Suppressor macrophage (primary cell): ENCODE results near the gene ANHX.
A peak's percentile ranks its signal among the peaks of the same experiment; 100 is the strongest.
"Not testable (repeated sequence)": the region's sequence is repeated elsewhere in the genome, so short reads cannot be mapped to it uniquely, and the experiment has no call there.

Experiments
- DNase-seq, 4 experiments: peaks; one replicate each; pipeline ENCODE4 v3.0.0-alpha.2; 2020 to 2022
- total RNA-seq, 17 experiments: gene quantifications; one replicate each; lab custom pipeline; 2026; ENCODE audit warnings: mixed read lengths in 6 of 17, inconsistent platforms in 3 of 17; lab: John Stamatoyannopoulos, UW

ANHX gene
- 0 to 1.7 (median 0) reads per million in 17 experiments for total RNA-seq

DNA sequence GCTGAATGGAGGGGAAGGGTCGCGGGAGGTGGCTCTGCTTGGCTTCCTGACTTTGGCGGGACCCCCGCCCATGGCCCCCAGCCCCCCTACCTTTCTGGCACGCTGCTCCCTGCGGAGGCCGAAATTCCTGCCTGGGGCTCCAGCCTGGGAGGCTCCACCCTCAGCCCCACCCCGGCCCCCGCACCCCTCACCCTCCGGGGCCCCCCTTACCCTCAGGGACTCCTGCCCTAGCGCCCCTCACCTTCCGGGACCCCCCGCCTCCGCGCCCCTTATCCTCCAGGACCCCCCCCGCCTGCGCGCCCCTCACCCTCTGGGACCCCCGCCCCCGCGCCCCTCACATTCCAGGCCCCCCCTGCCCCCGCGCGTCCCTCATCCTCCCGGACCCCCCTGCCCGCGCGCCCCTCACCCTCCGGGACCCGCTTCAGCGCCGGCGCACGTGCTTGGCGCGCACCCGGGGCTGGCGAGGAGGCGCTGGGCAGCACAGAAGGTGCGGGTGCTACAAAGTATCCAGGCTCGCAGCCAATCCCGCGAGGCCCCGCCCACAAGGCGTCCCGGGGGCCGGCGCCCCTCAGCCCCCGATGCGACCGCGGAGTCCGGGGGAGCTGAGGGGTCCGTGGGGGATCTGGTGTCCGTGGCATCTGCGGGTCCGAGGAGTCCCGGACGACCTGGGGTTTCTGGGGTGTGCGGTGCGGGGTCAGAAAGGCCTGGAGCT, at the start of gene ANHX:
Gene ANHX (minus strand): TSS at position 477 of the 712 bp plus-strand sequence. CDS start 1,521 bp downstream, outside the sequence.
- no peak for DNase-seq

DNA sequence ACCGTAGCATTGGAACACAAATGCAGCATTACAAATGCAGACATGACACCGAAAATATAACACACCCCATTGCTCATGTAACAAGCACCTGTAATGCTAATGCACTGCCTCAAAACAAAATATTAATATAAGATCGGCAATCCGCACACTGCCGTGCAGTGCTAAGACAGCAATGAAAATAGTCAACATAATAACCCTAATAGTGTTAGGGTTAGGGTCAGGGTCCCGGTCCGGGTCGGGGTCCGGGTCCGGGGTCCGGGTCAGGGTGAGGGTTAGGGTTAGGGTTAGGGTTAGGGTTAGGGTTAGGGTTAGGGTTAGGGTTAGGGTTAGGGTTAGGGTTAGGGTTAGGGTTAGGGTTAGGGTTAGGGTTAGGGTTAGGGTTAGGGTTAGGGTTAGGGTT, 29.0 kb upstream of the ANHX start:
- not testable (repeated sequence) for DNase-seq

DNA sequence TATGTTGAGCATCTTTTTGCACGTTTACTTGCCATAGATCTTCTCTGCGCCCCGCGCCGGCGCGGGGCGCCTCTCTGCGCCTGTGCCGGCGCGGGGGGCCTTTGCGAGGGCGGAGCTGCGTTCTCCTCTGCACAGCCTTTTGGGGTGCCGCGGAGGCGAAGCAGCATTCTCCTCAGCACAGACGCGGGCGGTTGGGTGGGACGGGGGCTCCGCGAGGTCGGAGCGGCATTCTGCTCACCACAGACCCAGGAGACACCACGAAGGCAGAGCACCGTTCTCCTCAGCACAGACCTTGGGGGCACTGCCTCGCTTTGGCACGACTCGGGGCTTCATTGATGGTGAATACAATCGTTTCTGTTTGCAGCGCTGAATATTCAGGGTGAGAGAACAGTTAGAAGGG, 28.5 kb upstream of the ANHX start:
- DNase-seq = no peak

DNA sequence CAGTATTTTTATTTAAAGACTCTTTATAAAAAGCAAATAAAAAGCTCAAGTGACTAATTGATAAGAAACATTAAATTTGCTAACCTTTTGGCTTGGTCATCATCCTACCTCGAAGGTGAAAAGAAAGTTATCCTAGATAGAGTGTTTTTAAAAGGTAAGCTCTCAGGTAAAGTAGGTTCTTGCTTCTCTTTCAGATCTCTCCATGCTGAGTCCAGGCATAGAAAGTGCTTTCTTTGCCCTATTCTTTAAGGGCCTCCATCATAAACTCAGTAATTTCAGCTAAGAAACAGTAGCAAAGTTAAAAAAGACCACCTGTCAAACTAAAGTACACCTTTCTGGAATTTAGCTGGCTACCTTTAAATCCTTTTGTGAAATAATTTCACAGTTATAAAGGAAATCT, 20.6 kb upstream of the ANHX start:
- no peak for DNase-seq

DNA sequence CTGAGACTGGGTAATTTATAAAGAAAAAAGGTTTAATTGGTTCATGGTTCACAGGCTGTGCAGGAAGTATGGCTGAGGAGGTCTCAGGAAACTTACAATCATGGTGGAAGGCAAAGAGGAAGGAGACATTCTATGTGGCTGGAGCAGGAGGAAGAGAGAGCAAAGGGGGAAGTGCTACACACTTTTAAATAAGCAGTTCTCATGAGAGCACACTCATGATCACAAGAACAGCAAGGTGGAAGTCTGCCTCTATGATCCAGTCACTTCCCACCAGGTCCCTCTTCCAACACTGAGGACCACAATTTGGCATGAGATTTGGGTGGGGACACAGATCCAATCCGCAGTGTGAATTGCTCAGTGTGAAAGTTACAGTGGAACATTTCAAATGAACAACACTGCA, 20.2 kb upstream of the ANHX start:
- peak in 2 of 4 experiments; percentile 0 to 6 for DNase-seq

DNA sequence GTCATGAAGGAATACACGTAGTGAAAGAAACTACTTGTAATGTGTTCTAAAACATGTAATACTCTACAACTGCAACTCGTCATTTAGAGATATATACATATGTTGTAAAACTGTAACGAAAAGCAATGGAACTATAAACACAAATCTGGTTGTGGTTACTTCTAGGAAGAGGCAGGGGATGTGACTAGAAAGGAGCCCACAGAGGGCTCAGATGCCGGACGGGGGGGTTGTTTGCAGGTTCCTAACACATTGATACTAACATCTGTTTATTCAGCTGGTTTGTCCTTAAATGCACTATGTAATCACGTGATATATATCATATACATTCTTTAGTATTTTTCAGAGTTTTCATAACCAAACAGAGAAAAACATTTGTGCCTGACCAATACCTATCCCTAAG, 16.1 kb upstream of the ANHX start:
- no peak for DNase-seq

DNA sequence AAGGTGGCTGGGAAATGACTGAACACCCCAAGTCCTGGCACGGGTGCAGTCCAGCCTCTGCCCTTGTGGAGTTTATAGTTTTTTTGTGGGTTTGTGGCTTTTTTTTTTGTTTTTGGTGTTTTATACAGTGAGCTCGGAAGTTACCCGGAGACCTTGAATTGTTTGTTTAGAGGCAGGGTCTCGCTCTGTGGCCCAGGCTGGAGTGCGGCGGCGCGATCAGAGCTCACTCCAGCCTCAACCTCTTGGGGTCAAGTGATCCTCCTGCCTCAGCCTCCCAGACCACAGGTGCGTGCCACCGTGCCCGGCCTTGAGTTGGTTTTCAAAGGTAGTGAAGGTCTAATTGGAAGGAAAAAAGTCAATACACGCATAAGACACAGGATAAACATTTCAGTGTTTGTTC, 879 bp upstream of the ANHX start:
- no peak for DNase-seq

DNA sequence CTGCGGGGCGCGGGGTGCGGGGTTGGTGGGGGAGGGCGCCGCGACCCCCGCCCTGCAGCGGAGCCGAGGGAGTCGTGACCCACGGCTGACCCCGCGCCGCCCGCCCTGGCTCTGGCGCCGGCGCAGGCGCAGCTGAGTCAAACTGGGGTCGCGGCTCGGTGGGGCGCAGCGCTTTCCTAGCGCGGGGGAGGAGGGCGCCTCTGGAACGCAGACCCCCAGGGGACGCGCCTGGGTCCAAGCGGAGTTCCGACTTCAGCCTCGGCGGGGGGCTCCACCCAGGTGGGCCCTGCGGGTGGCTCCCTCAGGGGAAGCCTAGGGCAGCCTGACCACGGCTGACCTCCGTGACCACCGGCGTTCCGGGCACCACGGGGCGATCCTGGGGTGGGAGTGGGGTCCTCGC, 467 bp upstream of the ANHX start:
- DNase-seq = no peak

DNA sequence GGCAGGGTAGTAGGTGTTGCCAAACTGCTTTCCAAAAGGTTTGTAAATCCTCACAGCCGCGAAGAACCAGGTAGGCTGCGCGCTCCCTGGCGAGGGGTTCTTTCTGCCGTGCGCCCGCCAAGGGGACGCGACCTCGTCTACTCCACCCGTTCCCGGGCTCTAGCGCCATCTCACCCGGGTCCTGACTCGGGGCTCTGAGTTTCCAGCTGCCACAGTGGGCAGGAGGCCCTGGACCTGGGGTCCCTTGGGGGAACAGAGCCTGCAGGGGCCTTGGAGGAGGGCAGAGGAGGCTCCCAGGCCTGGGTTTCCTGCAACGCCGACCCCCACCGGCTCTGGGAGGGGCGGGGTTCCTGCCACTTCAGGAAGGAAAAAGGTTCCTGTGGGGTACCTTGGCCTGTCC, 706 bp downstream of the ANHX start:
- DNase-seq = no peak

DNA sequence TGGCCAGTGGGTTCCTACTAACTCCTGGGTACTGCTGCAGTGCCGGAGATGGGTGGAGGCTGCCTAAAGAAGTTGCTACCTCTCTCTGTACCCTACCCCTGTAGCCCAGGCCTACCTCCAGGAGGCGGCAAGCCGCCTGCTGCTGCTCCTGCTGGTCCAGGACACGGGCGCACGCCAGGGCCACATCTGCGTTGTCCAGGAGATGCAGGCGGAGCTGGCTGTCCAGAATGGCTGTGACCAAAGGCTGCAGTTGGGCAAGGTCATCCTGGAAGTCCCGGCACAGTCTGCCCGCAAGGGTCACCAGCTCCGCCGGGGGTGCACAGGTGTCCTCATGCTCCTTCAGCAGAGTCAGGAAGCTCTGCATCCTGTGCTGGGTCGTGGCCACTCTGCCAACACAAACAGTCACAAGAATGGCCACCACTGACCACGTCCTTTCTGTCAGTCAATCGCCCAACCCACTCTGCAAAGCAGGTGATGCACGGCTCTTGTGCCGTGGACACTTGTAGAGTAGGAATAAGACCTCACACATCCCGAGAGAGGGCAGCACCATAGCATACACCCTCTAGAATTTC, 1.6 kb downstream of the ANHX start:
- no peak for DNase-seq

DNA sequence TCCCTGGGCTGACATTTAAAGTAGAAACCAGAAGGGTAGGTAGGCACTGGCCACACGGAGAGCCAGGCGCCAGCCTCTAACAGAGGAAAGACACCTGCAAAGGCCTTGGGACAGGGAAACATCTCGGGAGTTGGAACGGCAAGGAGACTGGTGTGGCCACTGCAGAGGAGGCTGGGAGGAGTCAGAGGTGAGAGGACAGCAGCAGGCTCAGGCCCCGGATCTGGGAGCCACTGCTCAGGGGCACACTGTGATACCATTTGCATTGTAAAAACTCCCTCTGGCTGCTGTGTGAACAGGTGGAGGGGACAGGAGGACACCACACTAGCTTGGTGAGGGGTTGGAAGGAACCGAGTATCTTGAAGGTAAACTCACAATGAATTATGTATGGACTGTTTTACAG, 2.7 kb downstream of the ANHX start:
- no peak for DNase-seq

DNA sequence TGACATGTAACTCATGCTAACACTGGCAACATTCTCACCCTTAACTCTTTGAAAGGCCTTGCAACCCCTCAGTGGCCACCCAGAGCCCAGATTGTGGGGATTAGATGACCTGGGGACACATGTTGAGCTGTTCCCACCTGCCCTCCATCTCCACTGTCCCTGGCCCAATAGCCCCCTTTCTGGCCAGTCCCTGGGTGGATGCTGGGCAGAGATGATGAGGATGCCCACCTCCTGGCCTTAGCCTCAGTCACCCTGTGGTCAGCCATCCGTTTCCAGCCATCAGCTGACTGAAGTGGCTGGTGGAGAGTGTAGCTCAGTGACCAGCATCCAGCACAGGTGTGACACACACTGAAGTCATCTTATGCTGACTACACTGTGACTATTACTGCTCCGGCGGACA, 4.7 kb downstream of the ANHX start:
- no peak for DNase-seq

DNA sequence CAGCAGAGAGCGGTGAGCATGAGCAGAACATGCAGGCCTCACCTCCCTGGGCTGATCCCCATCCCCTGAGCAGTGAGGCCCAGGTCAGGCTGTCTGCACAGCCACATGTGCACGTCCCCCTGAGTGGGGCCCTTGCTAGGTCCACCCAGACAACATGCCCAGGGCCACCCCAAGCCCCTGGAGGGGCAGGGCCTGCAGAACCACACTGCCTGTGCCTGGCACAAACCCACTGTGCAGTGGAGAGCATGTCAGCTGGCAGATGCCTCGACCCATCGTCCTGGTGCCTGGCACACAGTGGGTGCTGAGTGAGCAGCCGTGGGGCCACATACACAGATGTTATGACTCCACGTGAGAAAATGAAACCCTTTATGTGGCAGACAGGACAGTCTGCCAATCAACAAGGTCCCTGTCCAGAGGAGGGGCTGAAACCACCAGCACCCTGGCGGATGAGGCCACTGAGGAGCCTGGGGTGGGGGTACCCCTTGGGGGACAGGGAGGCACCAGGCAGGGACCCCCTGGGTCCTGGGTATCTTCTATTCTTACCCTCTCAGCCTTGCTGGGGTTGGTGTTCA, 8.3 kb downstream of the ANHX start:
- DNase-seq = no peak

DNA sequence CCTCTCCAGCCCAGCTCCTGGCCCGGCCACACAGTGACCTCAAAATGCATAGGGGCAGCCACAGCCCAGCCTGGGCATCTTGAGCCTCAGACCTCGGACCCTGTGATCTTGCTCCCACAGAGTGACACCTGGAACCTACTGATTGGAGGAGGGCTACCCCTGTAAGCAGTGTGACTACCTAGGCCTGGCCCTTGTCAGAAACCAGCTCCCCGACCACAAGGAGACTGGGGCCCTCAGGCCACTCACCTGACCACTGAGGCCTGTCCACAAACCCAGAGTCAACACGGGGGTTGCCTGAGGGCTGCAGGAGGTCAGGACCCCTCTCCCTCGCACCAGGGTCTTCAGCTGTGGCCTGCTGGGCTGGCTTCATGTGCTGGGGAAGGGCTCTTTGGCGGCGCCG, 9.0 kb downstream of the ANHX start:
- DNase-seq = no peak

DNA sequence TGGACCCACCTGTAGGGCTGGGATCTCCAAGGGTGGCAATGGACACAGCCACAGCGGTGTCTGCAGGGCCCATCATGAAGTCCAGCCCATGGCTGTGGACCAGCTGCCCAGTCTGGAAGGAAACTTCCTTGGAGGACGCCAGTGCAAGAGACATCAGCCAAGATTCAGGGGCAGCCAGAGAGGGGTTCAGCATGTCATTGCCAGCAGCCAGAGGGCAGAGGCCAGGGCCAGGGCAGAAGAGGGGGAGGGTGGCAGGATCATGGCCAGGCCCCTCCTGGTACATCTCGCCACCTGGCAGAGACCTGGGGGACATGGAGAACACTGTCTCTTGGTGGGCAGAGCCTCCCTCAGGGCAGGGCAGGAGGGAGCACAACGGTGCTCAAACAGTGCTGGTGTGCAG, 10.2 kb downstream of the ANHX start:
- no peak for DNase-seq

DNA sequence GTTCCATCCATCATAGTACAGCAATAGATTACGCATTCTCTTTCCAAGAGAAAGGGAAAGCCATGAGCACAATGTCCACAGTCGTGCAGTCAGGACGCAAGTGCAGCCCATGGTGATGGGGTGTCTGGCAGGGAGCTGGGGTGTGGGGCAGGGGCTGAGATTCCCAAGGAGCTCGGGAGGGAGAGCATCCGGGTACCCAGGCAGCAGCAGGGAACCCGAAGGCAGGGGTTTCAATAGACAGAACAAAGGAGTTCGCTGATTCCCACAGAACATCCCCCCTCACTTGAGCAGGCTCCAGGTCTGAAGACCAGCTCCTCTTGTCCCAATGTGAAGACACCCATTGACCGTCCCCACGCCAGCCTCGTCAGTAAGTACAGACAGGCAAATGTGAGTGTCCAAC, 13.5 kb downstream of the ANHX start:
- DNase-seq = no peak

DNA sequence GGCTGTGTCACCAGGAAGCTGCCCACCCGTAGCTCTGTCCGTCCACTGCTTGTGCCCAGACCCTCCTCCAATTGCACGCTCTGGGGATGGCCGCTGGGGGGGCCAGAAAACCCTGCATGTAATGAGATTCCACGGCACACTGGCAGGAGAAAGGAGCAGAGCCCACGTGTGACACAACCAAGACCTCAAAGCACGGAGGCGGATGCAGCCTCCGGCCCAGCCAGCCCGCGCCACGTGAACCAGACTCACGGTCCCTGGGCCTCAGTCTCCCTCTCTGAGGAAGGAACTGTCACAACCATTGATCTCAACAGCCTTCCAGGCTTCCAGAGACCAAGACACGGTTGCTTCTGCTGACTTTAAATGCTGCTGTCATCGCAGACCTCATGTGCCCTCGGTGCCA, 14.4 kb downstream of the ANHX start:
- DNase-seq = no peak

DNA sequence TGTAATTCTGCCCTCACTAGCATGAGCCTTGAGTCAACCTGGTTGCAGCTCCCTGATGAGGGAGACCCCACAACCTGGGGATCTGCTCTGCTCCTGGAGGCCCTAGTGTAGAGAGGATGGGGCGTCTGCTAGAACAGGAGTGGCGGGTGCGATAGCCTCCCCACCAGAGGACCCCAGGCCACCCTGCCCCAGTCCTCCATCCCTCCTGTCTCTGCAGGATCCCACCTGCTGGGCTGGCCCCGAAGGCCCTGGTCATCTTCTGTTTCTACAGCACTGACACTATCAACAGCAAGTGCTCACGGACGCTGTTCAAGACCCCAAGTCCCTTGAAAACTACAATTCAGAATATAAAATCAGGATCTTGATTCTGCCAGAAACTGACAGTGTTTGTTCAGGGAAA, 15.2 kb downstream of the ANHX start:
- DNase-seq = no peak

DNA sequence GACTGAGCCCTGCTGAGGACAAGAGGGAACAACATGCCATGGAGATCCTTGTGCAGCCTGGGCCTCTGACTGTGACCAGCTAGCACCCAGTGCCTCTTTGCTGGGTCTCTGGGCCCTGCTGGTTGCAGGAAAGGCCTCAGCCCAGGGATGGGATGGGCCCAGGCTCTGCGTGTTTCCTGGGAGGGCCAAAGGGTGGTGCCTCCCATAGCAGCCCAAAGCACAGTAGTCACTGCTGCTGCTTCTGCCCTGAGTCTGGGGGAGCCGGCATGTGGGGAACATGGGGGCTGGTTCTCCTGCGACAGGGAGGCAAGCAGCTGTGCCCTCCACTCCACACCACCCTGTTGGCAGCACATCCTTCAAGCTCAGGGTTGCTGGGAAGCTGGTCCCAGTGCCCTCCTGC, 18.5 kb downstream of the ANHX start:
- no peak for DNase-seq

DNA sequence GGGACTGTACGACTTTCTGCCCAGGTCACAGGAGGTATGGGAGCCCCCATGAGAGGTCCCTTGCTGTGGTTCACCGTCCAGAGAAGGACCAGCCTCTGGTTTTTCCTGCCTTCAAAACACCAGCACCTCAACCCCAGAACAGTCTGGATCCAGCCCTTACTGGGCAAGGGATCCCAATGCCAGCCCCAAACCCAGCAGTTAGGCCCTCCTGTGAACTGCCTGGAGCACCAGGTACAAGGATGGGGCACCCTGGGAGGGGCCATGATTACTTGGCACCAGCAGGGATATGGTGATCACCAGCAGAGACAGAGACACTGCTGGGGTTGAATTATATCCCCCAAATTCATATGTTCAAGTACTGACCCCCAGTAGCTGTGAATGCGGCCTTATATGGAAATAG, 20.0 kb downstream of the ANHX start:
- DNase-seq = no peak

DNA sequence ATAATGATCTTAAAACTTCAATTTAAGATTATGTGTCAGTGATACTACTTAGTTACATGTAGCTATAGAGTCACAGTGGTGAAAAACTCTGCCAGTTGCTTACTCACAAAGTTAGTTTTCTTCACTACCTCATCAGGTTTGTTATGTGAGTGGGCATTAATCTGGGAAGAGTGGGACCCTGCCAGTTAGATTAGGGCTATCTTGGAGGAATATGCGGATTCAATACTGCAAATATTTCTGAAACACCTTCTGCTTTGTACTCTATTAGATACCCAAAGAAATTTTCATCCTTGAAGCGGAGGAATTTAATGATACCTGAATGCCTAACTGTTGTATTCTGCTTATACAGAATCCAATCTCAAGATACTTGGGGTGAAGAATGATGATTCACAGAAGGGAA, 29.3 kb downstream of the ANHX start:
- DNase-seq = no peak

DNA sequence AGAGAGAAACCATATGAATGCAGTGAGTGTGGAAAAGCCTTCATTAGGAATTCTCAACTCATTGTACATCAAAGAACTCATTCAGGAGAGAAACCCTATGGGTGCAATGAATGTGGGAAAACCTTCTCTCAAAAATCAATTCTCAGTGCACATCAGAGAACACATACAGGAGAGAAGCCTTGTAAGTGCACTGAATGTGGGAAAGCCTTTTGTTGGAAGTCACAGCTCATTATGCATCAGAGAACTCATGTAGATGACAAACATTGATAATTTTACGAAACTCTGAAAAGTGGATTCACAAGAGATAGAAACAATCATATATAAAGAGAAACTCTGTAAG, 31.4 kb downstream of the ANHX start:
- no peak for DNase-seq

DNA sequence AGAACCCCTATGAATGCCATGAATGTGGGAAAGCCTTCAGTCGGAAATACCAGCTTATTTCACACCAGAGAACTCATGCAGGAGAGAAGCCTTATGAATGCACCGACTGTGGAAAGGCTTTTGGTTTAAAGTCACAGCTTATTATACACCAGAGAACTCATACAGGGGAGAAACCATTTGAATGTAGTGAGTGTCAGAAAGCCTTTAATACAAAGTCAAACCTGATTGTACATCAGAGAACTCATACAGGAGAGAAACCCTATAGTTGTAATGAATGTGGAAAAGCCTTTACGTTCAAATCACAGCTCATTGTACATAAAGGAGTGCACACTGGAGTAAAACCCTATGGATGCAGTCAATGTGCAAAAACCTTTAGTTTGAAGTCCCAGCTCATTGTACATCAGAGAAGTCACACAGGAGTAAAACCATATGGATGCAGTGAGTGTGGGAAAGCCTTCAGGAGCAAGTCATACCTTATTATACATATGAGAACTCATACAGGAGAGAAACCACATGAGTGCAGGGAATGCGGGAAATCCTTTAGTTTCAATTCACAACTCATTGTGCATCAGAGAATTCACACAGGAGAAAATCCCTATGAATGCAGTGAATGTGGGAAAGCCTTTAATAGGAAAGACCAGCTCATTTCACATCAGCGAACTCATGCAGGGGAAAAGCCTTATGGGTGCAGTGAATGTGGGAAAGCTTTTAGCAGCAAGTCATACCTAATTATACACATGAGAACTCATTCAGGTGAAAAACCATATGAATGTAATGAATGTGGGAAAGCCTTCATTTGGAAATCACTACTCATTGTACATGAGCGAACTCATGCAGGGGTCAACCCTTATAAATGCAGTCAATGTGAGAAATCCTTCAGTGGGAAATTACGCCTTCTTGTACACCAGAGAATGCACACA, 32.1 kb downstream of the ANHX start:
- DNase-seq = peak in 2 of 4 experiments; percentile 1 to 22
